NCI-H1436 (cell line): ENCODE results near the gene DCTD.

Experiments
- DNase-seq: peaks from one replicate; lab custom pipeline; 2025; lab: John Stamatoyannopoulos, UW

Gene DCTD

GRCh38 chr4:182840108-182840507 is 77.1 kb downstream of the DCTD start:
- no peak for DNase-seq
